ENCODE measurements around the gene METAP1D. TPM values are rescaled to one million over a fixed set of nuclear protein-coding genes. Genes with fewer than 3 reads are reported as not detected.

Gene METAP1D
- total RNA-seq, 1 experiment from 2014 or later, result 12.7 TPM

DNA sequence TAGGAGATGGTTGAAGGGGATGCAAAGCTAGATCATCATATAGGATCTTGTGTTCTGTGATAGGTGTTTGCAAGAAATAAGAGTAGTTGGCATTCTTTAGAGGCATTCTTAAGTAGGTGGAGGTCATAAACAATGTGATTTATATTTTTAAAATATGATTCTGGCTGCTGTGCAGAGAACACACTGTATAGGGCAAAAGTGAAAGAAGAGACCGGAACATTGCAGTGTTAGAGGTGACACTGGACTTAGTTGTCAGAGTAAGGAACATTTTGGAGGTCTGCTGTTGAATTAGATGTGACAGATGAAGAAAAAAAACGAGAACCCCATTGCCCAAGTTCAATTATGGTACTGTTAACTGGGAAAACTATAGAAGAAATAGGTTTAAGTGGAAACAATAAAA is 39.8 kb upstream of the METAP1D start:
- CTCF ChIA-PET, result no interaction called here
- no TSS peak for BruUV-seq (replicated peaks)

DNA sequence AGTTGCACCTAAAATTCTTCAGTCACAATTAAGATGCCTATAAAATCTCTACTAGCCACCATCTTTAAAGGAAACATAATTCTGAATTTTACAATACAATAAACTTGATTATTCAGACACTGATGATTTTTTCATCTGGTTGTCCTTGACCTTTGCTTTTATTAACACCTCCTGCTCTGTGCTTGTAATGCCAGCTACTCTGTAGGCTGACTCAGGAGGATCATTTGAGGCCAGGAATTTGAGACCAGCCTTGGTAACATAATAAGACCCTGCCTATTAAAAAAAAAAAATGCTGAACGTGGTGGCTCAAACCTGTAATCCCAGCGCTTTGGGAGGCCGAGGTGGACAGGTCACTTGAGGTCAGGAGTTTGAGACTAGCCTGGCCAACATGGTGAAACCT is 39.2 kb upstream of the METAP1D start:
- Histone ChIP-seq H3K4me1 (ENCODE audit: insufficient read depth, low read length, poor library complexity, severe bottlenecking) (peaks cover 16% of the 10 kb centered on the region), H3K27ac (ENCODE audit: low read depth, low read length, poor library complexity, severe bottlenecking) (no peak overlapping the region), H3K27me3 (replicated peaks; ENCODE audit: insufficient read depth, low read depth, low read length, poor library complexity) (no peaks in the 10 kb centered on the region), H3K36me3 (ENCODE audit: insufficient read depth, low read length, poor library complexity, severe bottlenecking) (peaks cover 1% of the 10 kb centered on the region), H3K9me3 (ENCODE audit: low read depth, low read length, poor library complexity, severe bottlenecking) (no peaks in the 10 kb centered on the region), H3K4me3 (ENCODE audit: low read depth, low read length, poor library complexity, severe bottlenecking) (no peak overlapping the region)
- BruUV-seq (replicated peaks), result no TSS peak
- no peak for TF ChIP-seq EZH2 (IDR thresholded peaks at IDR 0.05; ENCODE audit: borderline replicate concordance, low read depth, low read length, poor library complexity, severe bottlenecking)
- TF ChIP-seq, protein P1, sequence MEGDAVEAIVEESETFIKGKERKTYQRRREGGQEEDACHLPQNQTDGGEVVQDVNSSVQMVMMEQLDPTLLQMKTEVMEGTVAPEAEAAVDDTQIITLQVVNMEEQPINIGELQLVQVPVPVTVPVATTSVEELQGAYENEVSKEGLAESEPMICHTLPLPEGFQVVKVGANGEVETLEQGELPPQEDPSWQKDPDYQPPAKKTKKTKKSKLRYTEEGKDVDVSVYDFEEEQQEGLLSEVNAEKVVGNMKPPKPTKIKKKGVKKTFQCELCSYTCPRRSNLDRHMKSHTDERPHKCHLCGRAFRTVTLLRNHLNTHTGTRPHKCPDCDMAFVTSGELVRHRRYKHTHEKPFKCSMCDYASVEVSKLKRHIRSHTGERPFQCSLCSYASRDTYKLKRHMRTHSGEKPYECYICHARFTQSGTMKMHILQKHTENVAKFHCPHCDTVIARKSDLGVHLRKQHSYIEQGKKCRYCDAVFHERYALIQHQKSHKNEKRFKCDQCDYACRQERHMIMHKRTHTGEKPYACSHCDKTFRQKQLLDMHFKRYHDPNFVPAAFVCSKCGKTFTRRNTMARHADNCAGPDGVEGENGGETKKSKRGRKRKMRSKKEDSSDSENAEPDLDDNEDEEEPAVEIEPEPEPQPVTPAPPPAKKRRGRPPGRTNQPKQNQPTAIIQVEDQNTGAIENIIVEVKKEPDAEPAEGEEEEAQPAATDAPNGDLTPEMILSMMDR (conservative IDR thresholded peaks at IDR 0.05; ENCODE audit: low read depth, low read length), result no peak
- no peak for DNase-seq (ENCODE audit: low spot score)
- CTCF ChIA-PET, result no interaction called here
- POLR2A ChIA-PET (ENCODE audit: low non-redundant PET), result no interaction called here
- intact Hi-C loops (cut with micrococcal nuclease; ENCODE audit: unreplicated experiment), result no loop called here

More for the DNA sequence above, 39.8 kb upstream of the METAP1D start:
- Histone ChIP-seq H3K27me3 (replicated peaks; ENCODE audit: insufficient read depth, low read depth, low read length, poor library complexity) (no peaks in the 10 kb centered on the region), H3K36me3 (ENCODE audit: insufficient read depth, low read length, poor library complexity, severe bottlenecking) (no peaks in the 10 kb centered on the region), H3K27ac (ENCODE audit: low read depth, low read length, poor library complexity, severe bottlenecking) (no peak overlapping the region), H3K4me3 (ENCODE audit: low read depth, low read length, poor library complexity, severe bottlenecking) (no peak overlapping the region), H3K4me1 (ENCODE audit: insufficient read depth, low read length, poor library complexity, severe bottlenecking) (peaks cover 16% of the 10 kb centered on the region), H3K9me3 (ENCODE audit: low read depth, low read length, poor library complexity, severe bottlenecking) (no peaks in the 10 kb centered on the region)
- POLR2A ChIA-PET (ENCODE audit: low non-redundant PET), result no interaction called here
- intact Hi-C loops (cut with micrococcal nuclease; ENCODE audit: unreplicated experiment), result loop anchor here (5.0 to 10.0 kb wide), 2 partner anchors 142 to 255 kb away; partner anchors contain the start of gene DLX2
- no peak for DNase-seq (ENCODE audit: low spot score)
- TF ChIP-seq EZH2 (IDR thresholded peaks at IDR 0.05; ENCODE audit: borderline replicate concordance, low read depth, low read length, poor library complexity, severe bottlenecking), result no peak
- TF ChIP-seq, protein P1 (conservative IDR thresholded peaks at IDR 0.05; ENCODE audit: low read depth, low read length), result no peak

DNA sequence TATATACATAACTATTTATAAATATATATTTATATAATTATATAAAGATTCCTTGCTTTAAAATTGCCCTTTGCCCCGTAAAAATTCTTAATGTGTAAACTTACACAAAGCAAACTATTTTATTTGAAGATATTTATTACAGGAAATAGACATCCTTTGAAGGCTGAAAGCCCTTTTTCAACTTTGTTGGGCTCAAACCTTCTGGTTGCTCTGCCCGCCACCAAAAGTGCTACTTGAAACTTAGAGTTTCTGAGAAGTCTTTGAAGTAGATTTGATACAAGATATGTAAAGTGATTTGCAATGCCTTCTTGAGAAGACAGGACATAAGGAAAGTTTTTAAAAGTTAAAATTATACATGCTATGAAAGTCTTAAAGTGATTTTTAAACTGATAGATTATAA is 36.6 kb upstream of the METAP1D start:
- Histone ChIP-seq H3K36me3 (ENCODE audit: insufficient read depth, low read length, poor library complexity, severe bottlenecking) (peaks cover 20% of the 10 kb centered on the region), H3K4me1 (ENCODE audit: insufficient read depth, low read length, poor library complexity, severe bottlenecking) (peaks cover 6% of the 10 kb centered on the region), H3K9me3 (ENCODE audit: low read depth, low read length, poor library complexity, severe bottlenecking) (no peaks in the 10 kb centered on the region), H3K27me3 (replicated peaks; ENCODE audit: insufficient read depth, low read depth, low read length, poor library complexity) (no peaks in the 10 kb centered on the region), H3K4me3 (ENCODE audit: low read depth, low read length, poor library complexity, severe bottlenecking) (no peak overlapping the region), H3K27ac (ENCODE audit: low read depth, low read length, poor library complexity, severe bottlenecking) (no peak overlapping the region)
- TF ChIP-seq EZH2 (IDR thresholded peaks at IDR 0.05; ENCODE audit: borderline replicate concordance, low read depth, low read length, poor library complexity, severe bottlenecking), result no peak
- TF ChIP-seq, protein P1 (conservative IDR thresholded peaks at IDR 0.05; ENCODE audit: low read depth, low read length), result no peak
- no peak for DNase-seq (ENCODE audit: low spot score)
- POLR2A ChIA-PET (ENCODE audit: low non-redundant PET), result no interaction called here
- CTCF ChIA-PET, result no interaction called here
- intact Hi-C loops (cut with micrococcal nuclease; ENCODE audit: unreplicated experiment), result no loop called here
- BruUV-seq (replicated peaks), result no TSS peak
